Ascending aorta (tissue), 2 donors: ENCODE data around the gene FGF10. TPM values are rescaled to one million over a fixed set of nuclear protein-coding genes. Genes with fewer than 3 reads are reported as not detected.

ENCODE experiments used
- DNase-seq, 2 donors: peaks; one replicate each; pipeline ENCODE4 v3.0.0-alpha.2; 2019; ENCODE audit warnings: low spot score in 2 of 2
- H3K27ac ChIP-seq, 2 donors: fragments of 200-600 bp; sonication (generic); one replicate each; pipeline ENCODE4 v1.5.1; 2016 to 2017; ENCODE audit warnings: mild to moderate bottlenecking in 1 of 2
- H3K27me3 ChIP-seq: fragments of 200-600 bp; sonication (generic); one replicate; pipeline ENCODE4 v1.5.1; 2017
- H3K36me3 ChIP-seq, 2 donors: fragments of 200-600 bp; sonication (generic); one replicate each; pipeline ENCODE4 v1.5.1; 2016
- H3K4me1 ChIP-seq, 2 donors: fragments of 200-600 bp; sonication (generic); one replicate each; pipeline ENCODE4 v1.5.1; 2016 to 2017; ENCODE audit warnings: mild to moderate bottlenecking in 1 of 2
- H3K4me3 ChIP-seq, 2 donors: fragments of 200-600 bp; sonication (generic); one replicate each; pipeline ENCODE4 v1.5.1; 2016 to 2017; ENCODE audit warnings: mild to moderate bottlenecking in 1 of 2
- H3K9me3 ChIP-seq, 2 donors: fragments of 200-600 bp; sonication (generic); one replicate each; pipeline ENCODE4 v1.5.1; 2016
- CTCF ChIP-seq, 3 experiments: fragments of 200-600 bp in 2 of 3; fragments of 450-650 bp in 1 of 3; sonication (generic) in 2 of 3; IDR thresholded peaks; one replicate each; pipeline ENCODE4 v1.5.1; 2016 to 2019; ENCODE audit warnings: antibody characterized with exemption in 3 of 3, mild to moderate bottlenecking in 1 of 3, moderate library complexity in 1 of 3
- intact Hi-C: fragments of 100-400 bp; cut with DNase I; formaldehyde crosslinking; loops from one replicate; pipeline ENCODE4 v1.15.1; 2023
- total RNA-seq: library from RNA; depleted of rRNA; stranded (reverse); fragments of >200 nt; gene quantifications from one replicate; pipeline ENCODE4 v1.1.0, GENCODE V29; 2016

Gene FGF10
- total RNA-seq, 1 donor from 2014 or later, result 7.5 TPM

GRCh38 chr5:44312374-44312773 is 76.8 kb downstream of the FGF10 start:
- H3K27ac ChIP-seq, result no peak overlapping the region
- DNase-seq, result no peak
- no peaks in the 10 kb centered on the region for H3K36me3 ChIP-seq
- no peak for TF ChIP-seq CTCF (IDR thresholded peaks at IDR 0.05)
- no peak overlapping the region for H3K4me3 ChIP-seq
- H3K27me3 ChIP-seq, result no peaks in the 10 kb centered on the region
- no peaks in the 10 kb centered on the region for H3K9me3 ChIP-seq
- intact Hi-C loops, result no loop called here
- H3K4me1 ChIP-seq, result no peaks in the 10 kb centered on the region

GRCh38 chr5:44300551-44300950 is 88.7 kb downstream of the FGF10 start:
- H3K9me3 ChIP-seq, result no peaks in the 10 kb centered on the region
- no peaks in the 10 kb centered on the region for H3K27me3 ChIP-seq
- TF ChIP-seq CTCF (IDR thresholded peaks at IDR 0.05), result no peak
- no peak overlapping the region for H3K27ac ChIP-seq
- no peak for DNase-seq
- H3K4me1 ChIP-seq, result no peaks in the 10 kb centered on the region
- H3K4me3 ChIP-seq, result no peak overlapping the region
- intact Hi-C loops, result no loop called here
- no peaks in the 10 kb centered on the region for H3K36me3 ChIP-seq

- intact Hi-C loops, result no loop called here
- TF ChIP-seq CTCF (IDR thresholded peaks at IDR 0.05), result no peak
- Histone ChIP-seq H3K27me3 (no peaks in the 10 kb centered on the region), H3K9me3 (no peaks in the 10 kb centered on the region), H3K4me1 (no peaks in the 10 kb centered on the region), H3K4me3 (no peak overlapping the region), H3K36me3 (no peaks in the 10 kb centered on the region), H3K27ac (no peak overlapping the region)
- DNase-seq, result no peak
These were observed 89.8 kb downstream of the FGF10 start for GRCh38 chr5:44299394-44299793.

- intact Hi-C loops, result no loop called here
- Histone ChIP-seq H3K9me3 (no peaks in the 10 kb centered on the region), H3K27ac (no peak overlapping the region), H3K36me3 (no peaks in the 10 kb centered on the region), H3K4me1 (no peaks in the 10 kb centered on the region), H3K27me3 (no peaks in the 10 kb centered on the region), H3K4me3 (no peak overlapping the region)
- no peak for DNase-seq
- no peak for TF ChIP-seq CTCF (IDR thresholded peaks at IDR 0.05)
These were observed 94.7 kb downstream of the FGF10 start for GRCh38 chr5:44294516-44294915.

GRCh38 chr5:44292736-44293135 is 96.5 kb downstream of the FGF10 start:
- no peaks in the 10 kb centered on the region for H3K27me3 ChIP-seq
- H3K9me3 ChIP-seq, result no peaks in the 10 kb centered on the region
- intact Hi-C loops, result no loop called here
- H3K4me1 ChIP-seq, result no peaks in the 10 kb centered on the region
- TF ChIP-seq CTCF (IDR thresholded peaks at IDR 0.05), result no peak
- H3K27ac ChIP-seq, result no peak overlapping the region
- no peaks in the 10 kb centered on the region for H3K36me3 ChIP-seq
- DNase-seq, result no peak
- H3K4me3 ChIP-seq, result no peak overlapping the region

- no peaks in the 10 kb centered on the region for H3K27me3 ChIP-seq
- no peak overlapping the region for H3K4me3 ChIP-seq
- H3K9me3 ChIP-seq, result no peaks in the 10 kb centered on the region
- H3K36me3 ChIP-seq, result no peaks in the 10 kb centered on the region
- intact Hi-C loops, result no loop called here
- no peak for DNase-seq
- no peaks in the 10 kb centered on the region for H3K4me1 ChIP-seq
- H3K27ac ChIP-seq, result no peak overlapping the region
- no peak for TF ChIP-seq CTCF (IDR thresholded peaks at IDR 0.05)
These were observed 110.8 kb downstream of the FGF10 start for GRCh38 chr5:44278469-44278868.
